A204.1 (cell line): ENCODE measurements around the gene CHRDL2.
A peak's percentile ranks its signal among the peaks of the same experiment; 100 is the strongest.

Experiments used
- FAIRE-seq: peaks from 2 replicates; lab custom pipeline; 2012; peaks lifted over from hg19 to GRCh38; lab: Jason Lieb, UNC

CHRDL2 gene

DNA sequence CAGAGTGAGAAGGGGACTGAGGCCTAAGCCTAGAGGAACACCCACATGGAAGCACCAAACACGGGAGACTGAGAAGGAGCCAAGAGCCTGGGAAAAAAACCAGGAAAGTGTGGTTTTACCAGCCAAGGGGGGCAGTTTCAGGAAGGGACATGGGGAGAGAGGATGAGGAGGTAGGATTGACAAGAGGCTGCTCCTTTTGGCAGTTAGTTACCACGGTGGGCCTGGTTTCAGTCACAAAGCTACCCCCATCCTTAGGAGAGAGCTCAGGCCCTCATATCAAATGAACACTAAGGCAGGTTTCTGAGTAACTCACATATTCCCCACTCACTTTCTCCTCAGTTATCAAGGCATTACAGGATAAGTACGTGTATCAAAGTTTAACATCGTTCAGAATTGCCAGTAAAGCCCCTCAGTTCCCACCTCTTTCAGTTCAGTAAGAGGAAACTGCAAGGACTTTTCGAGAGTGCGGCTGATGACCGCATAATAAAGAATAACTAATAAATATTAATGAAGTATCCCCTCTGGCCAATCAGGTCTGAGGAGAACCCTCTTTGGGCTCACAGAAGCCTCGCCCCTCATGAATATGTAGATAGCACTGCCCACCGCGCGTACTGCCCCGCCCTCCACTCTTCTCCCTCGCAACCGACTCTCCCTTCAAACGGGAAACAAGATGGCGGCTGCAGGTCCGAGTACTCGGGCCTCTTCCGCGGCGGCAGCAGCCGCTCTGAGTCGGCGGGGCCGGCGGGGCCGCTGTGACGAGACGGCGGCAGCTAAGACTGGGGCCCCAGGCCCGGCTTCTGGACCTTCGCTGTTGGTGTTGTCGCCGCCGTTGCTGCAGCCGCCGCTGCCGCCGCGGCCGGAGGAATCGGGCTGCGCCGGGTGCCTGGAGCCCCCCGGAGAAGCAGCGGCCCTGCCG lies 17.2 kb upstream of the CHRDL2 start, which contains the start of gene RNF169:
RNF169 (plus strand) TSS at position 639 of the 916 bp plus-strand sequence; CDS start at position 671, 32 bp downstream.
- FAIRE-seq: peak; percentile 96

- no peak for FAIRE-seq
These were observed 15.6 kb upstream of the CHRDL2 start for GRCh38 chr11:74746868-74747267.

DNA sequence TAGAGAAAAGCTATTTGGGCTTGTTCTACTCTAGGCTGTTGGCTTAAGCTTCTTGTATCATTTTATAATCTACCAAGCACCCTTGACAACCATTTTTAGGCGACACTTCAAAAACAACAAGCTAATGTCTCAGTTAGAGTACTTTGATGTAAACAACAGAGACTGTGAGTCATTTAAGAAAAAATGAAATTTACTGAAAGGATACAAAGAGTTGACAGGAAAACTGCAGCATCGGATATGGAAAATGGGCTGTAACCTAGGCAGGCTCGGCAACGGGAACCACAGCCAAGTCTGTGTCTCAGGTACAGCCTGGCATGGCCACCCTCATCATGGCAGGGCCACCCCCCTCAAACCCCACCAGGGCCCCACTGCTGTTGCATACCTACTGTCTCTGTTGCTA lies 13.1 kb upstream of the CHRDL2 start:
- no peak for FAIRE-seq

- FAIRE-seq: no peak
These were observed 12.4 kb upstream of the CHRDL2 start for GRCh38 chr11:74743640-74744039.

DNA sequence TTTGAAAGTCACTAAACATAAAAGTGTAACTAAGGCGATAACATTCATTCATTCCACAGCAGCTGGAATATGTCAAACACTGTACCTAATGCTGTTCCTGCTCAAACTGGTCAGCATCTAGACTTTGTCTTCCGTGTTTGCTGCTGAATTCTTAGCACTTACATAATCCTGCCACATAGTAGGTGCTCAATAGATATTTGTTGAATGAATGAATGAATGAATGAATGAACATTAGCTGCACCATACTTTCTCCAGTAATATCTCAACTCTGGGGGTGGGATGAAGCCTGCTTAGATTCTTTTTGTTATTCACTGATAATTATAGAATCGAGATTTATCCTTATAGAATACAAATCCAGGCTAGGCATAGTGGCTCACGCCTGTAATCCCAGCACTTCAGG lies 10.8 kb upstream of the CHRDL2 start:
- FAIRE-seq: no peak

- FAIRE-seq: peak; percentile 65
These were observed 8.5 kb upstream of the CHRDL2 start for GRCh38 chr11:74739546-74740270.

DNA sequence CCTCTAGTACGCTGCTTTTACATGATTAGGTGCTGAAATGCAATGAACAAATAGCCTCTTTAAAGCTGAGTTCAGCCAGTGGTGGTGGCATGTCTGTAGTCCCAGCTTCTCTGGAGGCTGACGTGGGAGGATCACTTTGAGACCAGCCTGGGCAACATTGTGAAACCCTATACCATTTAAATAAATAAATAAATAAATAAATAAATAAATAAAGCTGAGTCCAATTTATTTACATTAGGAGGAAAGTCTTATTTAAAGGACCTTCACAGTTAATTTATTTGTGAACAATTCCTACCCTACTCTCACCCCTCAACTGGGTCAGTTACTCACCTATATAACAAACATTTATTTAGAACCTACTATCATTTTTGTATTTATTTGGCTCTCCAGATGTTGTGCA lies 4.8 kb upstream of the CHRDL2 start:
- FAIRE-seq: no peak

DNA sequence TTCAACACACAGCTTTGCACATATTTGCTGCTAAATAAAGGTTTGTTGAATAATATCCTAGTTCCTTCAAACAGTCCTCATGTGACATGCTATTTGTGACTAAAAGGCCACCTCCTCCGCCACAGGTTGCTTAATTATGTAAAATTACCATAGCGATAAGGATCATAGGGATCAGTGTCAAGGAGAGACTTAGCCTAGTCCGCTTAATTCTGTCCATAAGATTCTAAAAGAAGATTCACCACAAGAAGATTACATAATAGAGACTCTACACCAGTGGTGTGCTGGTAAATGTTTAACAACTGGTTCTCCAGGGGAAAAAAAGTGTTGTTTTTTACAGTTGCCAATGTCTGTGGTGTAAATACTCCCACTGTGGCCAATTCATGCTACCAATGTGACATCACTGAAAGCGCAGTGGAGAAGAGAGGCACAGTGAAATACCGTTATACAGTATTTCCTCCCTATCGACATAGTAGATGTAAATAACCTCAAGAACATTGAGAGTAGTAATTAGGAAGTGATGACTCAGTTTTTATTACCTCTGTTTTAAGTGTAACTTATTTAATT lies 4.2 kb upstream of the CHRDL2 start:
- no peak for FAIRE-seq

DNA sequence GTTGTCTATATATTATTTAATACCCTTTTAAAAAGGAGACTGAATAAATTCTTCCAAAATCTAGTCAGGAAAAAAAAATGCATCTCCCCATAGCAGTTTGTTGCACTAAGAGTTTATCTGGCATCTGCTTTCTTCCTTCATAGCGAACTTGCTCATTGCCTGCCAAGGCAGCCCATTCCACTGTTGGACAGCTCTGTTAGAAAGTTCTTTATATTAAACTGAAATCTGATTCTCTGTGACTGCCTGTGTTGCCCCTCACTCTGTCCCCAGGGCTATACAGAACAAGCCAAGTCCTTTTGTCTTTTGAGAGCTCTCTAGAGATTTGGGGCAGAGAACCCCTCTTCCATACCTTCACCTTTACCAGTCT lies 3.3 kb upstream of the CHRDL2 start:
- no peak for FAIRE-seq

- no peak for FAIRE-seq
These were observed 510 bp downstream of the CHRDL2 start for GRCh38 chr11:74730571-74731260.

DNA sequence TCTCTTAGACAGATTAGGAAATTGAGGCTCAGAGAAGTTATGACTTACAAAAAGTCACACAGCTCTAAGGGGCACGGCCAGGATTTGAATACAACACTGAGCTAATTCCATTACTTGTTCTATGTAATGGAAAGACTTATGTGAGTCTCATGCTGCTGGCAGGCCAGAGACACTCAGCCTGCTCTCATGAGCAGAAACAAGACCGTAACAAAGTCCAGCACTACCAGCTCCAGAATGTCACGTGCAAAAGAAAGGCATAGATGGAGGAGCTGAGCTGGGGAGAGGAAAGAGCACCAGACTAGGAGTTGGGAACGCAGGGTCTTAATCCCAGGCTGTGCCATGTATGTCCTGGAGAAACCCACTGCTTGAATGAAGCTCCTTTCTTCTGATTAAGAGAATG lies 1.8 kb downstream of the CHRDL2 start:
- FAIRE-seq: no peak

DNA sequence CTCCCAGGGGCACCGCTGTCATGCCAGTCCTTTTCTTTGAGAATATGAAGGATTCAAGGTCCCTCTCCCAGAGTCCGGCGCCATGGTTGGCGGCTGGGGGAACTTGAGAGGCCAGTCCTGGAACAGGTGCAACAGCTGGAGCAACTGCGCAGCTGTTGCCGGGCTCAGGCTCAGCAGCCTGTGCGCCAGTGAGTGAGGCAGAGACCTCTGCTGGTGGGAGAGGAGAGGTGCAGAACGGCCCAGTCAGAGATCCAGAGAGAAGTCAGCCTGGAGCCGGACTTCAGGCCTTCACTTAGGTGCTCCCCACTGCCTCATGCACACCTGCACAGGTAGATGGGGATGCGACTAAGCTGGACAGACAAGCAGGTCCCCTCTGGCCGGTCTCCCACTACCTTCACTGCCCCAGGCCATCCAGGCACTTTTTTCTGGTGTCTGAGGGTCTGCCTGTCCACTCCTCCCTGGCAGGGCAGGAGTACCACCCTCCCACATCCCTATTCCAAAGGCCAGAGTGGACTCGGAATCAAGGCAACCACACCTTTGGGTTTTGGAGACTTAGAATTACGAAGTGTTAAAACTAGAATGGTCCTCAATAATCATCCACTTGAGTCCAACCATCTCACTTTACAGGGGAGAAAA lies 4.6 kb downstream of the CHRDL2 start:
- FAIRE-seq: no peak

- no peak for FAIRE-seq
These were observed 5.5 kb downstream of the CHRDL2 start for GRCh38 chr11:74725701-74726100.

GRCh38 chr11:74723511-74723910 lies 7.7 kb downstream of the CHRDL2 start:
- FAIRE-seq: no peak

- no peak for FAIRE-seq
These were observed 9.8 kb downstream of the CHRDL2 start for GRCh38 chr11:74721479-74721835.

GRCh38 chr11:74720596-74721478 lies 10.4 kb downstream of the CHRDL2 start:
- no peak for FAIRE-seq

DNA sequence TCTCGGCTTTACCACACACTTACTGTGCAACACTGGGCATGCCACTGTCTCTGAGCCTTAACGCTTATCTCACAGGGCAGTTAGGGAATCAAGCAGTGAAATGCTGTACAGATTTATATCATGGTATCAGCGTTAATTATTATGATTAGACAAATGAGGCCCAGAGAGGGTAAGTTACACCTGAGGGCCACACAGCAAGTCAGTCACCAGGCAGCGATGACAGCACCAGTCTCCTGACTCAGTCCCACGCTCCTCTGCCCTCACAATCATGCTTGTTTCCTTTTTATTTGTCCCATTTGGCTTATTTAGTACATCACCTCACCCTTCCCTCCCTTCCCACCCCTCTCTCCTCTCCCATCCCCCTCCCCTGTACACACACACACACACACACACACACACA lies 12.2 kb downstream of the CHRDL2 start:
- no peak for FAIRE-seq

- FAIRE-seq: no peak
These were observed 13.8 kb downstream of the CHRDL2 start for GRCh38 chr11:74717221-74717969.

- no peak for FAIRE-seq
These were observed 16.3 kb downstream of the CHRDL2 start for GRCh38 chr11:74714904-74715303.

DNA sequence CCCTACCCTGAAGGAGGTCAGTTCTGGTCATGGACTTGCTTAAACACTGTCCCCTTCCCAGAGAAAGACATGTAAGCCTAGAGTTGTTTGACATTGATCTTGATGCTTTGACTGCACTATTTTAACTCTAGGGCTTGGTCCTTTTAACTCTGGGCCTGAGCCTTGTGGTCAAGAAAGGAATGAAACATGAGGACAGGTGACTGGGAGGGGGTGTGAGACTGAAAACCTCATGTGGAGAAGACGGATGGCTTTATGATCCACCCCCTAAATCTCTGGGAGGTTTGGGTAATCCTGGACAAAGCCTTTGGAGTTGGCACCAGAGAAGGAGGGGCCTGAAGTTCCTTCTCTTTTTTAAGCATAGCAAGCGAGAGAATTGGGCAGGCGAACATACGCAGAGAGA lies 17.5 kb downstream of the CHRDL2 start:
- no peak for FAIRE-seq
